HG02981 (cell line): ENCODE results near the gene NRG3.

ENCODE experiments used
- ATAC-seq: cut with Tn5 transposase; IDR thresholded peaks from one replicate; pipeline ENCODE4 v1.9.1; 2021; ENCODE audit warnings: mild to moderate bottlenecking, moderate library complexity; ENCODE audit not compliant: unreplicated experiment

The NRG3 gene

DNA sequence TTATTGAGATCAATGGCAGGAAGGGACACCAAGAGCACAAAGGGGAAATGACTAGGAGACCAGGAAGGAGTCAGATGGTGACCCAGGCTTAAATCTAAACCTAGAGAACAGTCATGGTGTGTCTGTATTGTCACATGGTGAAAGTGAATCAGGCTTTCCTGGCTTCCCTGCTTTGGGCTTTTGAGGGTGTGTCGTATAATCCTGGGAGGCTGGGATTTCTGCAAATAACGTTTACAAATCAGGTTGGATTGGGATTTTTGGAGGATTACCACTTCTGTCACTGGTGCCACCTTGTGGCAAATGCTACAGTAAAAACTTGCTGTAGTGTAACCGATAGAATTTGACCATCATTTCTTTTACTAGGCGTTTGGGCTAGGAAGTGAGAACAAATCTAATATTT is 502.6 kb downstream of the NRG3 start:
- ATAC-seq: no peak

DNA sequence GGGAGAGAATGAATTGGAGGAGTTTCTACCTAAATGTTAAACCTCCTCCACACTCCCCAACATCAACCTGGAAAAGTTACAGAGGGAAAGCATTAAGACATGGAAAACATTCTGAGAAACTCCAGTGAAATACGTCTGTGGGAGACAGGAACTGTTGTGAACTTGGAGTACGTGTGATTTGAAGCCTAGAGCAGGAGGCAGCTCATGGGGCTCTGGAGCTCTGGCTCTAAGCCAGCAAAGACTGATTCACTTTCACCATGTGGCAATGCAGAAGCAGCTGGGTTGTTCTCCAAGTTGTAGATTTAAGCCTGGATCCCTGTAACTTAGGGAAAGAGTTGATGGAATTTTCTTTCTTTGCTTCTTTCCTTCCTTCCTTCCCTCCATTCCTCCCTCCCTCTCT is 503.2 kb downstream of the NRG3 start:
- no peak for ATAC-seq

DNA sequence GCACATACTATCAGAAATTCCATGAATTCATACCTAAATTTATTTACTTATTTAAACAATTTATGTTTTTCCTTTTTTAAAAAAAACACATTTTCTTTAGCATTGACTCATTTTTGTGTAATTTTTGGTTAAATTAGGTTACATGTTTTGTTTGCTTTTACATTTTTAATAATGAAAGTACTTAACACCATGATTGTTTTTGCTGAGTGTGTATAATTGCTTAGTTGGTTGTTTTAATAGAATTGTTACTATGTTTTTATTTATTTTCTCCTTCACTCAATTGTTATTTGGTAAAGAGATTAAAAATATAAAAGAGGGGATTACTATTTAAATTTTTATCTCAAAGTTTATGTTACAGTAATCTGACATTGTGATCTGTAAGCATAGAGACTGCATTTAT is 508.4 kb downstream of the NRG3 start:
- no peak for ATAC-seq

DNA sequence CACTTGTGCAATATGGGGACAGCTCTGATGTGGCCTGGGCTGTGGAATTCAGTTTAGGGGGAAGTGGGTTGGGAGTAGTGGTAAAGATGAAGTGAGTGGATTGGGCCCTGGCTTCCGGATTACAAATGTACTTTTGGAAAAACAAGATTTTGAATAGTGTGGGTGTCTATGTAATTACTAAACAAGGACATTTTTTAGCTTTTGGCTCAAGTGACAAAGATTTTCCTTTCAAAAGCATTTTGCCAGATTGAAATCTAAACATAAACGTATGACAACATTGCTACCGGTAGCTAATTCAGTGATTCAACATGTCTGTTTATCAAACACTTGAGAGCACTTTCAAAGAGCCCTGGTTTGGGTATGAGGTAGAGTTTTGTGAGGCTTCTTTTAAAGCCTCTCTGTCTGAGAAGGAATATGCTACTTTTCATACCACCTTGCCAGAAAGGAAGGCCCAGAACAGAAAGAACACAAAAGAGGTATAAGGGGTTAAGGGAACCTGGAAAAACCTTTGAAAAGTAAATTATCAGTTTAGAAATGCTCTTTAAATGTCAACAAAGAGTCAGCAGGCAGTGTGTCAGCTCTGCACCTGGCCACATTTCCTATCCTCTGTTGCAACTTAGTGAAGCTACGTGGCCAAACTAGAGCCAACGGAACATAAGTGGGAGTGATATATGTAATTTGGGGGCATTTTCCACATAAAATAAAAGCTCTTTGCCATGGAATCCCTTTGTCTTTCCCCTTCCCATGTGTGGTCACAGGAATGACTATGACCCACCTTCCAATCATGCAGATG is 516.1 kb downstream of the NRG3 start:
- ATAC-seq: no peak

DNA sequence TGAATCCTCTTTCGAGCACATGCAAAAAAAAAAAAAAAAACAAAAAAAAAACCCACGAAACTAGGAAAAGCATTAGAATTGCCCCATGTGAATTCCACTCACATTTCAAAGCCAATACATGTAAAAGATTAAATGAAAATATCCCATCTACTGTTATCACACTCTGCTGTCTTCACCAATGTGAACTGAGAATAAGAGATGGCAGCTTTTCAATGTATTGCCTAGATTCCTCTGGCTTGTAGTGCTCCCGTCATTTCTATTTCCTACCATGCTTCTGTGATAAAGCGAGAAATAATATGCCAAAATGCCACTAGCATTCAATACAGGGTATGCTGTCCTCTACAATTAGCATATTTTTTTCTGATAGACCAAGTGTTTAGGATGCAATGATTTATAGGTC is 517.0 kb downstream of the NRG3 start:
- no peak for ATAC-seq

DNA sequence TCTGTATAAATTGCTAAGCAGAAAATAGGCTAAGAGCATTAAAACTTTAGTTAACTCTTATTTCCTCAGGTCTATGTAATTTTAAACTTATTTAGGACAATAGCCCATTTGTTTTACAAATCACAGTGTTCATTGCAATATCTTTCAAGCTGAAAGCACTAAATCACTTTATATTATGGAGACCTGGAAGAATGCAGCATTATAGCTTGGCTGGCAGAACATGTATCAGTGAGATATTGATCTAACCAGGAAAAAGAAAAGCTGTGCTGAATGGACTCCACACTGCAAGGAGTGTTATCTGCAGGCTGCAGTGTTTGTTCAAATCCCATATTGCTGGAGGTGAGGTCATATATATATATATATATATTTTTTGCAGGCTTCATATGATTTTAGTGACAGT is 517.5 kb downstream of the NRG3 start:
- no peak for ATAC-seq

DNA sequence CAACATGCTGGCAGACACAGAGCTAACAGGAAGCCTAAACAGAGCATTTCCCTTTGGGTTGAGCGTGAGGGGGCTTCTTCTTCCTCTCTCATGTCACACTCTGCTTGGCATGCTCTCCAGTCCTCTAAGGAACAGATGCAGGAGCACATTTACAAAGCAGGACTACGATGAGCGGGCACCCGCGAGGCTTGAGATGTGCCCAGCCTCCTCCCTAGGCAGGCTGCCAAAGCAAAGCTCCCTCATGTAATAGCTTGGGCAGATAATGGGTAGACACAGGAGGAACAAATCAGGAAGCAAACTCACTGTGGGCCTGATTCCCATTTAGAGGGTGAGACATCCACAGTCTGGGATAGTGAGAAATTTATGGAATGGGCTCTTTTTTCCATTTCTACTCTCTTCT is 519.1 kb downstream of the NRG3 start:
- ATAC-seq: no peak

DNA sequence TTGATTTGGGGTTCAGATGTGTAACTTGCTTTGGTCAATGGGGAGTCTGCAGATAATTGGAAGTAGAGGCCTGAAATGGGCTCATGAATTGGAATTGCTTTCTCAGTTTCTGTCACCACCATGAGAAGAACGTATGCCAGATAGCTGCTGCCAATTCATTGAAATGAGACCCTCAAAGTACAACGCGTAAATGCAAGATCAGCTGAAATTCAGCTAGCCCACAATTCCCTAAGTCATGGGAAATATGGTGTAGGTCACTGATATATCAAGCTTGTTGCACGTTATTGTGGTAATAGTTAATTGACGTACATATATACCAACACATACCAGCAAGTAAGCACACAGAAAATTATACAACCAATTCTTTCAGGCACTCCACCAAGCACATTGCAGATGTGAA is 520.0 kb downstream of the NRG3 start:
- no peak for ATAC-seq

DNA sequence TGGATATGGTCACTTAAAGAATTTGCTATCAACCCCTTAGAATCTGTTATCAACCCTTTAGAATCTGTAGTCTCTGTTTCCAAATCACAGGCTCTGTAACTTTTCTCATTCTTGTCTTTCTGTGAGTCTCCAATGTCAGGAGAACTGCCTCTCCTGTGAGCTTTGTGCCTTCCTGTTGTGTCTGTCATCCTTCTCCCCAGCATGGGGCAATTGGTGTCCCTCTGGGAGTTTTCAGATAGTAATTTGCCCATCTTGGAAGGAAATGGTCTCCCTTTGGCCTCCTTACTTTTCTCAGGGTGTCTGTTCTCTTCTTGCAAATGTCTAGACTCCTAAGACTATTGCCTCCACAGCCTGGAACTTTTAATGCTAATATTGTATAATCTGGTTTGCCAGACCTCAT is 521.9 kb downstream of the NRG3 start:
- no peak for ATAC-seq

DNA sequence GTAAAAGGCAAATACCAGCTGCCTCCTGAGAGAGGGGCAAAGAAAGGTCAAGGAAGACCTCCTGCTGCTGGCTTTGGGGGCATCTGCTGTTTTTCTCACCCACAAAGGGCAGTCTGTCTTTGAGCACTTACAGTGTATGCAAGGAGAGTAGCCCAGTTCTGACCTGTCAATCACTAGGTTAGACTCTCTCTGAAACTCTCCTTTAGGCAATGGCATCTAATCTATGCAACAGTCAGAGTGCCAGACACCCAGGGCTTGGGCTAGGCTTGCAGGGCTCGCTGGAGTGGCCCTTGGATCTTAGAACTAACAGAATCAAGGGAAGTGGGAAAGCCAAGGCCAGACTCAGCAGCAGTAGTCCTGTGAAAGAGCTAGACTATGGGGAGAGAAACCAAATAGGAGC is 522.9 kb downstream of the NRG3 start:
- ATAC-seq: no peak

DNA sequence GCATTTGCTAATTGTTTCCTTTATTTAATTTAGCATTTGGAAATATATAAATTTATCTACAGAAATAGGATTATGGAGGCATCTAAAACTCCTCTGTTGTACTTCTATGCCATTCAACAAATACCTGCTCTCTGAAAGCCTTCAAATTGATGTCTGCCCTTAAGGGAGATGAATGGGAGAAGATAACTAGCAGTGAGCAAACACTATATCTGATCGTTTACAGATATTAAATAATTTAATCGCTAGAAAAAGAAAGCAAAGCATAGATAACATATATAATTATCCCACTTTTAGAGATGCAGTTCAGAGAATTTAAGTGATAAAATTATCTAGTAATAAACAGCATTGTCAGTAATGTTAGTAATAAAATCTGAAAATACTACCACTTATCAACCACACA is 524.9 kb downstream of the NRG3 start:
- no peak for ATAC-seq

DNA sequence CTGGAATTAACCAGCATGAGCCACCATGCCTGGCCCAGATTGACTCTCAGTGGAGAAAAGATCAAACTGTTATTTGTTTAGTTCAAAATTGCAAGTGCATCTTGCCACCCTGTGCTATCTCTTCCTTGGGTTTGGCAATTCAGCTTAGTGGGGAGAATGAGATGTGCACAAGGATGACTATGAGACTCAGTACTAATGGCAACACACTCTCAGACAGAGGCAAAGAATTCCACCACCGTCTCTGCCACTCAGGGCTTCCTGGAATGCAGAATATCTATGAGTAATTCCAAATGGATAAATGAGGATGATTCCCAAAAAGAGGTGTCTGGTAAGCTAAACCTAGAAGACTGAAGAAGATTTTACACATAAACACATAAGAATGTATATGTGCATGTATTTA is 525.8 kb downstream of the NRG3 start:
- ATAC-seq: no peak

DNA sequence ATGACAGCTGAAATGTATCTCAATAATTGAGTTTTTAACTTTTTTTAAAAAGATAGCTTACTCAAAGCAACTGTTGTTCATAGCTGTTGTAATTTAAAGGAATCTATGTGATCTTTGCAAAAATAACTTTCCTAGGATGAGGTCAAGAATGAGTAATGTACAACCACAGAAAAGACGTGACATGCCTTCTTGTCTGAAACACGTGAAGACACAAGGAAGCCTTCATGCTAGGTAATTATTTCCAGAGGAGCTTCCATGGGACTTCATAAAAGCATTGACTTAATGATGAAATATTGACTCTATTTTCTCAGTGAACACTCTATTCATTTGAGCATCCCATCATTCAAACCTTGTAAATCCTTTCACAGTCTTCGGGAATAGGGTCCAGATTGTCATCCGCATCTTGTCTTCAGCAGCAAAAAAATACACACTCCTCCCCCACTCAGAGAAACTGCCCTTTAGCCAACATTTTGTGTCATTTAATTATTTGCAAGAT is 528.0 kb downstream of the NRG3 start:
- no peak for ATAC-seq

DNA sequence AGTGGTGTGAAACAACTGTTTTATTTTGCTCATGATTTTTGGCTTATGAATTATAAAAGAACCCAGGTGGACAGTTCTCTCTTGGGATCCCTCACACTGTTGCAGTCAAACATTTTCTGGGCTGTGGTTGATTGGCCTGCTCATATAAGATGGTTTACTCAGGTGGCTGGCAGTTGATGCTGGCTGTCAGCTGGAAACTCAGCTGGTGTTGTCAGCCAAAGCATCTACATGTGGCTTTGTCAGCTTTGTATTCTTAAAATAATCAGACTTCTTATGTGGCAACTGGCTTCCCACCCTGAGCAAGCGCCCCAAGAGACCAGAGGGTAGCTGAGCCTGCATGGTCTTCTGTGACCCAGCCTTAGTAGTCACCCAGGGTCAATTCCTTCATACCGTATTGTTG is 534.7 kb downstream of the NRG3 start:
- ATAC-seq: no peak

DNA sequence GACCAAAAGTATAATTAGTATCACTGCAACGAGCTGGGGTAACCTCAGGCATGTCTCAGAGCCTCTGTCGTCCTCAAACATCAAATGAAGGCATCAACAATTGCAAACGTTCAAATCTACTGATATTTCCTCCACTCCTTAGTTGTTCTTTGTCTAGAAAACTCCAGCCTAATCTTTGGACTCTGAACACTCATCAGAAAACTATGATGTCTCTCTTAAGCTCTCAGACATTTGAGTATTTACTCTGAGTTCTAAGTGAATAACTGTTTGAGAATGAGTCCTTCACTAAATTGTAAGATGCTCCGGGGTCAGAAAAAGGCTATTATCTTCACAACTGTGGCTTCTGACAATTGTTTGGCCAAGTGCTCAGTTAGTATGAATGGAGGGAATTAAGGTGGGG is 536.4 kb downstream of the NRG3 start:
- ATAC-seq: no peak

DNA sequence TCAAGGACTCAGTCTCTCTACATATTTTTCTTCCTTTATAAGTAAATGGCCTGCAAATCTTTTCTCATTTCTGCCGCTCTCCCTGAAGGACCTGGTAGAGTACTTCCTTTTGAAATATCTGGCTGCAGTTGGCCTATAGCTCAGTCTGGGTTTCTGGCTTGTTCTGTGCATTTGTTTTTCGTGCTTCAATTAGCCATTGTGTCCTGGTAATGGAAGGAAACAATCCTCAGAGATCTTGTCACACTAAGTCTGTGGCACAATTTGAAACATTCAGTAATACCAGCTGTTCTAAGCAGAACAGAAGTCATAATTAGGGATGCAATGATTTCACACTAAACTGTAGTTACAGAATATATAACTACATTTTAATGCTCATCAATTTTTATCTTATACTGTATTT is 545.0 kb downstream of the NRG3 start:
- ATAC-seq: no peak

DNA sequence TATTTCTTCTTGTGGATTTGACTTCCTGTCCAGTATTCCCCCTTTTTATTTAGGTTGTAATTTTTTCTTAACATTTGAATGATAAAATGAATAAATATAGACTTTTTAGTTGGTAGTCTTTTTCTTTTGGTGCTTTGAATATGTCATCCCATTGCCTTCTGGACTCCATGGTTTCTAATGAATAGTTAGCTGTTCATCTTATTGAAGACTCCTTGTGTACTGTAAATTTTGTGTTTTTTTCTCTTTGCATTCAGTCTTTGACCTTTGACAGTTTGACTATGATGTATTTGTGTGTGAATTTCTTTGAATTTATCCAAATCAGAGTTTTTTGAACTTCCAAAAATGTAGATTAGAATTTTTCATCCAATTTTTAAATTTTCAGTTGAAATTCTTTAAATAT is 554.3 kb downstream of the NRG3 start:
- no peak for ATAC-seq

DNA sequence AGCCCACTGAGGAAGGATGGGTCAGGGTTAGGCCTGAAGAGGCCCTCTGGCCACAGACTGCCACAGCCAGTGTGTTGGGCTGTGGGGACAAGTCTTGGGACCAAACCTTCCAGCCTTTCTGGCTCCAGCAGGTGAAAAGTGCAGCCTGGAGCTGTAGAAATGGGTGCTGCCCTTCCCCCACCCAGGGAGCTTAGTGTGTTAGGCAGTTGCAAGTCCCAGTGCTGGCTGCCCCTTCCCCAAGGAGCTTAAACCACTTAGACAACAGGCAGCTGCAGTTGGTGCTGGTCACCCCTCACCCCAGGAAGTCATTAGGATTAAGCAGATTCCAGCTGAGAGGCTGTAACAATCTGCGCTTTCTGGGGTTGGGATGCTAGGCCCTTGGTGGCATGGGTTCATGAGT is 563.3 kb downstream of the NRG3 start:
- no peak for ATAC-seq

DNA sequence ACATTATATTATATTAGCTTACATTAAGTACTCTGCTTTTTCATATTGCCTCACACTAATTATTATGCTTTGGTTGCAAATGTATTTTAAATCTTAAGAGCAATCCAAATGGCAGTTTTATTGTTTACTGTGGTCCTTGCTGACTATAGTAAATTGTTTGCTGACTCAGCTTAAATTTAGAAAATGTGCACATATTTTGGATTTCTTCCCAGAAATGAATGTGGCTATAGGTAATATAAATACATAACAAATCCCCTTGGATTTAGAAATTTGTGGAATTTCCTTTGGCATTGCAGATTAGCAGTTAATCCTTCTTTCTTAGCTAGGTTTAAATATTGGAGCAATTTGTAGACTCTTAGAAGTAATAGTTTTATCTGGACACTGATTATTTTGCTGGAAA is 565.8 kb downstream of the NRG3 start:
- no peak for ATAC-seq

DNA sequence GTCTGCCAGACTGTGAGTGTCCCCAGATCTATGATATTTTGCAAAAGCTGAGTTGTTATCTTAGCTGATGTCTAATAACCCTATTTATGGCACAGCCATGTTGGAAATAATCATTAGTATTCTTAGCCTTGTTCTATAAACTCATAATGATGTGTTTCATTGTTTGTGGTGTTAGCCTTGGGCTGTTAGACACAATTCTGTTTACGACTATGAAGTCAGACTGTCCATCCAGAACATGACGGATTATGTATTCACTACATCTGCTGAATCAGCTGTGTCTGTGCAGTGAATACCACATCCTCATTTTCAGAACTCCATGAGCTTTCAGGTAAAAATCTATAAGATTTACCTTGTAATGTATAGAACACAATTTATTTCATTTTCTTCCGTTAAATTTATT is 577.1 kb downstream of the NRG3 start:
- ATAC-seq: no peak

DNA sequence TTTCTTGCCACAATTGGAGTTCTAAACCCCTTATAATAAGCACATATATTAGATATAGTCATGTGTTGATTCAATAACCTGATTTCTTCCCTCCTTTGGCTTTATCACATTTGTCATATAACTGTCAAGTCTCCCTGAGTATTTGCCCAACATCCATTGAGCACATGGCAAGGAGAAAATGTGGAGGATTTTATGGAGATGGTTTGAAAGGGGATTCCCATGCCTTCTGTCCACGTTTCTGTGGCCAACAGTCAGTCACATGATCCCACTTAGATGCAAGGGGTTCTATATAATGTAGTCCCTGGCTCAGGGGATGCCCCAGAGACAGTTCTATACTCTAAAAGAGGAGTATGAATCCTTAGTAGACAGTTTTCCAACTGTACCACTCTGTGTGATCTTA is 577.7 kb downstream of the NRG3 start:
- ATAC-seq: no peak

DNA sequence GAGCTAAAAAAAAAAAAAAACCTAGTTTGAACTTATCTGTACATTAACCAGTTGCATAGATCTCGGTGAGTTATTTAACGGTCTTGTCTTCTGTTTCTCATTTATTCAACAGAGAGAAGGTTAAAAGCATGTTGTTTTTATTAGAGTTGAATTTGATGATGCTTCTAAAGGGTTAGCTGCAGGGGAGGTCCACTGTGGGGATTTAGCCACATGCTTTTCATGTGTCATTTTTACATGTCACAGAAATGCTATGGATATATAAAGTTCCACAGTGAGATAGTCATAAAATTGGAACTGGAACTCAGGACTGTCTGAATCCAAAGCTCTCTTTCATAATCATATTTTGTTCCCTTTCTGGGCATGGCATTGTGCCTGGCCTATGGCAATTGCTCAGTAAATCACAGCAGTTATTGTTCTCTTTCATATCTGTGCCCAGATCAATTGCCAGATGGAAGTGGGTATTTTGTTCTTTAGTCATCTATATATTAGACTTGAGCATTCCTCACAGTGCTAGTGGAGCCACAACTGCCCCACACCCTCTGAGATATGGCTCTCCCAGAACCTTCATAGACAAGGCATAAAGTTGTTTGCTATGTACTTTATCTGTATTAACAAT is 578.8 kb downstream of the NRG3 start:
- no peak for ATAC-seq
